ENCODE data around the gene ARID3C. TPM values are rescaled to one million over a fixed set of nuclear protein-coding genes. Genes with fewer than 3 reads are reported as not detected.

Gene ARID3C
- total RNA-seq, 4 donors from 2014 or later = not detected

DNA sequence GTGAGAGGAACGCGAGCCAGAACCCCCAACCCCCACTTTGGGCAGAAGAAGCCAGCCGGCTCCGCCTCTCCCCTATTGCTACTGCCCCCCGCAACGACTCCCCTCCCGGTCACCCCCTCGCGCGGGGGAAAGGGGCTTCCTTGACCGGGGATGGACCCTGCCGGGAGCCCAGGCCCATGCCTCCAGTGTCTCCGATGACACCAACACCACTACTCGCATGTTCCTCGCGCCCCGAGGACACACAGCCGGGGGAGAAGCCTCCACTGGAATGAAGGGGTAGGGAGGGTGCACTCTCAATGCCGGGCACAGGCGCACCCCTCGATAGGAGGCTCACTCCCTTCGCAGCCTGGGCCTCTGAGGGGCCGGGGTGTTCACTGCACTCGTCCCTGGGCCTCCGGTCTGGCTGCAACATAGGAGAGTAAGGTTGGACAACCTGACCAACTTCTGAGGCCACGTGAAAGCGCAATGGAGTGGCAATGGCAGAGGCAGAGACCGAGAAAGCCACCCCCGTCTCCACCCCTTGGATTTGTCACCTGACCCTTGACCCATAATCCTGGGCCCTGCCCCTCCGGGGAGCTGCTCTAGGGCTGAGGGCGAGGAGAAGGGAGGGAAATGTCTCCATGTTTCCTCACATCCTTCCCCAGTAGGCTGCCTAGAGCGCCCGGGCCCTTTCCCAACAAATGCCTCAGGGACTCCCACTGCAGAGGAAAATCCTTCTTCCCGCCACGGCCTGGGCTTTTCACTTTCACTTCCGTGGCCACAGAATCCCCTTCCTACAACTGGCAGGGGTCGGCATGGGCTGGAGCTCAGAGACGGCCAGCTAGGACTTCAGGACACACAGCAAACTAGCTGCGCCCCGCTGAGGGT lies 38.3 kb downstream of the ARID3C start:
- peak in 1 of 2 donors; percentile 69 for DNase-seq
- peak overlapping the region; percentile 61 to 82 (median 72) for H3K4me3 ChIP-seq
- TF ChIP-seq, protein P1, sequence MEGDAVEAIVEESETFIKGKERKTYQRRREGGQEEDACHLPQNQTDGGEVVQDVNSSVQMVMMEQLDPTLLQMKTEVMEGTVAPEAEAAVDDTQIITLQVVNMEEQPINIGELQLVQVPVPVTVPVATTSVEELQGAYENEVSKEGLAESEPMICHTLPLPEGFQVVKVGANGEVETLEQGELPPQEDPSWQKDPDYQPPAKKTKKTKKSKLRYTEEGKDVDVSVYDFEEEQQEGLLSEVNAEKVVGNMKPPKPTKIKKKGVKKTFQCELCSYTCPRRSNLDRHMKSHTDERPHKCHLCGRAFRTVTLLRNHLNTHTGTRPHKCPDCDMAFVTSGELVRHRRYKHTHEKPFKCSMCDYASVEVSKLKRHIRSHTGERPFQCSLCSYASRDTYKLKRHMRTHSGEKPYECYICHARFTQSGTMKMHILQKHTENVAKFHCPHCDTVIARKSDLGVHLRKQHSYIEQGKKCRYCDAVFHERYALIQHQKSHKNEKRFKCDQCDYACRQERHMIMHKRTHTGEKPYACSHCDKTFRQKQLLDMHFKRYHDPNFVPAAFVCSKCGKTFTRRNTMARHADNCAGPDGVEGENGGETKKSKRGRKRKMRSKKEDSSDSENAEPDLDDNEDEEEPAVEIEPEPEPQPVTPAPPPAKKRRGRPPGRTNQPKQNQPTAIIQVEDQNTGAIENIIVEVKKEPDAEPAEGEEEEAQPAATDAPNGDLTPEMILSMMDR (IDR thresholded peaks at IDR 0.05 in 4 of 5, conservative IDR thresholded peaks at IDR 0.05 in 1 of 5) = no peak
- no peak for TF ChIP-seq POLR2A (IDR thresholded peaks at IDR 0.05)
- ATAC-seq = peak in 1 of 2 donors; percentile 3
- no peaks in the 10 kb centered on the region for H3K9me3 ChIP-seq
- in situ Hi-C loops (cut with MboI; ENCODE audit: low sequenced_read_pairs in 4 of 4) (no loop called here), intact Hi-C loops (cut with DNase I; ENCODE audit: low total_unique reads) (loop anchor here (1.0 to 10.0 kb wide), 5 partner anchors 42 to 336 kb away; partner anchors contain the start of genes KIF24 and NUDT2)
- no peaks in the 10 kb centered on the region for H3K36me3 ChIP-seq
- H3K27me3 ChIP-seq = no peaks in the 10 kb centered on the region
- H3K27ac ChIP-seq = peak overlapping the region; percentile 82 to 93 (median 86)
- H3K4me1 ChIP-seq = peaks cover 51 to 66% of the 10 kb centered on the region in 2 donors

DNA sequence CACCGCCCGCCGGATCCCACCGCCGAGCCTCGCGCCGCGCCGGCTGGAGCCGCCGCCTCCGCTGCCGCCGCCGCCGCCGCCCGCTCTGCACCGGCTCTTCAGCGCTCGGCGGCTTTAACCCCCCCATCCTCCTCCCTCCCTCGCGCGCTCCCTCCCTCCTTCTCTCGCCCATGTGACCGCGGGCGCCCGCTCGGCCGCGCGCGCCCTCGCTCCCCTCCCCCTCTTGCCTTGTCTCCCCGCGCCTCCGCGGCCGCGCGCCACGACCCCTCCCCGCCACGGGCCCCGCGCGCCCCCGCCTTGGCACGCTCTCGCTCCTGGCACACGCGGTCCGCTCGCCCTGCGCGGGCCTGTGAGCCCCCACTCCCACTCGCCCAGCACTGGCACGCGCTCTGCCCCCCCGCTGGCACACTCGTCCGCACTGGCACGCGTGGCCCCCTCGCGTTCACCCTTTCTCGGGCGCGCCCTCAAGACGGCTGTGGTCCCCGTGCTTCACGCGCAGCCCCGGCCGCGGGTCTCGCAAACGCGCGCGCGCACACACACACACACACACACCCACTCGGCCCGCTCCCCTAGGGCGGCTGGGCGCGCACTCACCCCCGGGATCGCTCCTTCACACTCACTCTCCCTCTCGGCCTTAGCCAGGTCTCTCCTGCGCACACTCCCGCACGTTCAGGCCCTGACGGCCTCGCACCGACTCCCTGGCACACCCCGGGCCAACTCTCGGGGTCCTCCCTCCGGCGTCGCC lies 39.1 kb downstream of the ARID3C start, which contains the start of gene CNTFR:
Gene CNTFR, minus strand, starts transcription at position 89 of the 745 bp plus-strand sequence. CDS start 20,743 bp downstream, outside the sequence.
- peak; percentile 70 to 80 for DNase-seq
- H3K9me3 ChIP-seq = no peaks in the 10 kb centered on the region
- peak within 1 kb of the TSS; percentile 82 to 93 (median 86) for H3K27ac ChIP-seq
- peak within 1 kb of the TSS; percentile 61 to 82 (median 72) for H3K4me3 ChIP-seq
- ATAC-seq = peak; percentile 44 to 48
- intact Hi-C loops (cut with DNase I; ENCODE audit: low total_unique reads) = loop anchor here (2.0 to 10.0 kb wide), 4 partner anchors 89 to 335 kb away; partner anchors contain the start of genes KIF24 and NUDT2
- in situ Hi-C loops (cut with MboI; ENCODE audit: low sequenced_read_pairs in 4 of 4) = no loop called here
- TF ChIP-seq POLR2A (IDR thresholded peaks at IDR 0.05) = peak; percentile 93 to 96
- TF ChIP-seq, protein P1 (IDR thresholded peaks at IDR 0.05 in 4 of 5, conservative IDR thresholded peaks at IDR 0.05 in 1 of 5) = no peak
- H3K36me3 ChIP-seq = no peaks in the 10 kb centered on the region
- no peaks in the 10 kb centered on the region for H3K27me3 ChIP-seq
- peaks cover 47 to 66% of the 10 kb centered on the region in 2 donors for H3K4me1 ChIP-seq

DNA sequence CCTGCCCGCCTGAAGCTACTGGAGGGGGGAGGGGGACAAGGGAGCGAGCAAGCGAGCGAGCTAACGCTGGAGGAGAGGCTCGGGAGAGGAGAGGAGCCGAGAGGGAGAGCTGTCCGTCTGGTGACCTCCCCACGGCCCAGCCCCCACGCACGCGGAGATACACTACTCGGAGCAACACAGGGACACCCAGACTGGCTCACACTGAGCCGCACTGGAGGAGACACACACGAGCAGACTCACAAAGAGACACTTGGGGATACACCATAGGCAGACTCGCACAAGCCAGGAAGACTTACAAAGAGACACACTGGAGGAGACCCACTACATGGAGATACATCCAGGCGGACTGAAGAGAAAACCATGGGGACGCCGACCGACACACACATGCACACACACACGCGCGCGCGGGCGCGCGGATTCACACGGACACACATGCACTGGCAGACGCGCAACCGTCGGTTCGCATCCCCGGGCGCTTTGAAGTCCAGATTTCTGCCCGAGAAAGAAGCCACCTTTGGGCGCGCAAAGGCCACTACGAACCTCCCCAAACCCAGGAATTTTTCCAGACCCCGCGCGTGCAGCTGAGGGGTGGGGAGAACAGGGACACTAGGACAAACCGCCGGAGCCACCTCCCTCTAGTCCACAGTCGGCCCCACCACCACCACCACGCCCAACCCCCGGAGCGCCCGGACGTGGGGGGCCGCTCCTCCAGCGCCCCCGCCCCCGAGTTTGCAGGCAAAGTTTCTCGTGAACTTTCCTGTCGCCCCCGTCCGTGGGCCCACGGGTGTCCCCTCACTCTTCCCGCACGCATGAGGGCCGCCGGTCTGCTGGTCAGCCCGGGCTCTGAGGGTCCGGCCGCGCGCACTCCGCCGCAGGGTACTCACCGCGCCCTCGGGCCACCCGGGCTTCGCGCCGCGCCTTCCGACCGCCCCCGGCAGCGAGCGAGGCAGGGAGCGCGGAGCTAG lies 39.9 kb downstream of the ARID3C start:
- Histone ChIP-seq H3K27ac (peak overlapping the region; percentile 66 to 93 (median 85)), H3K4me1 (peaks cover 44 to 67% of the 10 kb centered on the region in 2 donors), H3K9me3 (no peaks in the 10 kb centered on the region), H3K27me3 (no peaks in the 10 kb centered on the region), H3K36me3 (no peaks in the 10 kb centered on the region), H3K4me3 (peak overlapping the region; percentile 56 to 82 (median 67))
- peak in 1 of 2 donors; percentile 7 for ATAC-seq
- TF ChIP-seq POLR2A (IDR thresholded peaks at IDR 0.05) = no peak
- TF ChIP-seq, protein P1 (IDR thresholded peaks at IDR 0.05 in 4 of 5, conservative IDR thresholded peaks at IDR 0.05 in 1 of 5) = no peak
- intact Hi-C loops (cut with DNase I; ENCODE audit: low total_unique reads) = no loop called here
- DNase-seq = peak in 1 of 2 donors; percentile 46
- in situ Hi-C loops (cut with MboI; ENCODE audit: low sequenced_read_pairs in 4 of 4) = no loop called here

DNA sequence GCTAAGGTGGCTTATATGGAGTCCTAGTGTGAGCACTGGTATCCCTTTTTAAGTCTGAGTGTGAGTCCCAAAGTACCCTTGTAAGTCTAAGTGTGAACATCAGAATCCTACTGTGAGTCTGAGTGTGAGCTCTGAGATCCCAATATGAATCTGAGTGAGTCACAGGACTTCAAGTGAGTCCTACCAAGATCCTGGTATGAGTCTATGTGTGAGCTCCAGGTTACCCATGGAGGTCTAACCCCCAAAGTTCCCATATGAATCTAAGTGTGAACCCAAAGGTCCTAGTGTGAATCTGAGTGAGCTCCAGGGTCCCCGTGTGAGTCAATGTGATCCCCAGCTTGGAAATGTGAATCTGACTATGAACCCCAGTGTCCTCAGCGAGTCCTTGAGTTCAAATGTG lies 41.6 kb downstream of the ARID3C start:
- peak overlapping the region in 3 of 4 donors; percentile 56 to 82 (median 76) for H3K4me3 ChIP-seq
- H3K27me3 ChIP-seq = no peaks in the 10 kb centered on the region
- intact Hi-C loops (cut with DNase I; ENCODE audit: low total_unique reads) = no loop called here
- H3K9me3 ChIP-seq = no peaks in the 10 kb centered on the region
- H3K36me3 ChIP-seq = no peaks in the 10 kb centered on the region
- ATAC-seq = no peak
- no peak for TF ChIP-seq POLR2A (IDR thresholded peaks at IDR 0.05)
- TF ChIP-seq, protein P1 (IDR thresholded peaks at IDR 0.05 in 4 of 5, conservative IDR thresholded peaks at IDR 0.05 in 1 of 5) = no peak
- peak overlapping the region in 3 of 4 donors; percentile 82 to 93 (median 88) for H3K27ac ChIP-seq
- no peak for DNase-seq
- peaks cover 35 to 67% of the 10 kb centered on the region in 2 donors for H3K4me1 ChIP-seq
- in situ Hi-C loops (cut with MboI; ENCODE audit: low sequenced_read_pairs in 4 of 4) = no loop called here
